Prostate gland (tissue), 2 donors: ENCODE measurements around the gene NFILZ. TPM values are rescaled to one million over a fixed set of nuclear protein-coding genes. Genes with fewer than 3 reads are reported as not detected.

Experiments
- DNase-seq: peaks from one replicate; pipeline ENCODE4 v3.0.0-alpha.2; 2019; ENCODE audit warnings: low spot score
- H3K27ac ChIP-seq, 2 donors: fragments of 200-600 bp; sonication (generic); 2 replicates each; pipeline ENCODE4 v1.5.1; 2017 to 2019
- H3K27me3 ChIP-seq: fragments of 200-600 bp; sonication (generic); replicated peaks from 2 replicates; pipeline ENCODE4 v1.5.1; 2019; ENCODE audit not compliant: insufficient read depth
- H3K36me3 ChIP-seq, 2 donors: fragments of 200-600 bp; sonication (generic); 1 replicate in 1 of 2; 2 replicates in 1 of 2; pipeline versions ENCODE4 v1.5.1 to v1.8.1; 2017 to 2019
- H3K4me1 ChIP-seq: fragments of 200-600 bp; sonication (generic); replicated peaks from 2 replicates; pipeline ENCODE4 v1.5.1; 2019
- H3K4me3 ChIP-seq, 2 donors: fragments of 200-600 bp; sonication (generic); 2 replicates each; pipeline ENCODE4 v1.5.1; 2017 to 2019
- H3K9me3 ChIP-seq: fragments of 200-600 bp; sonication (generic); 2 replicates; pipeline ENCODE4 v1.5.1; 2017
- CTCF ChIP-seq, 4 experiments: fragments of 200-600 bp in 2 of 4; fragments of 450-650 bp in 2 of 4; sonication (generic) in 2 of 4; IDR thresholded peaks; 1 replicate in 3 of 4; 2 replicates in 1 of 4; pipeline ENCODE4 v1.5.1; 2016 to 2019; ENCODE audit warnings: antibody characterized with exemption in 4 of 4, mild to moderate bottlenecking in 2 of 4, moderate library complexity in 2 of 4
- POLR2A ChIP-seq: fragments of 450-650 bp; IDR thresholded peaks from one replicate; pipeline ENCODE4 v1.6.1; 2016; ENCODE audit warnings: antibody characterized with exemption, mild to moderate bottlenecking
- POLR2AphosphoS5 ChIP-seq: sonication (generic); formaldehyde crosslinking; IDR thresholded peaks from one replicate; pipeline ENCODE4 v1.6.1; 2017; ENCODE audit warnings: antibody characterized with exemption
- WGBS: methylation state at CpG from one replicate; pipeline ENCODE4 v1.1.5; 2018; 5-methylcytosine and 5-hydroxymethylcytosine counted together
- intact Hi-C: fragments of 100-400 bp; cut with DNase I; formaldehyde crosslinking; loops from one replicate; pipeline ENCODE4 v1.14.2; 2022
- total RNA-seq, 2 donors: library from RNA; depleted of rRNA; stranded (reverse); fragments of >200 nt; gene quantifications; one replicate each; pipeline ENCODE4 v1.1.0, GENCODE V29; 2016

The NFILZ gene
- total RNA-seq, 2 donors from 2014 or later = not detected

GRCh38 chr19:8608941-8609278 is 21.5 kb upstream of the NFILZ start:
- Histone ChIP-seq H3K36me3 (no peaks in the 10 kb centered on the region), H3K4me1 (peaks cover 2% of the 10 kb centered on the region), H3K27ac (peak overlapping the region; percentile 64 to 66), H3K9me3 (no peaks in the 10 kb centered on the region), H3K4me3 (peak overlapping the region; percentile 43 to 44), H3K27me3 (no peaks in the 10 kb centered on the region)
- TF ChIP-seq POLR2A (no peak), POLR2AphosphoS5 (no peak), CTCF (IDR thresholded peaks at IDR 0.05) (no peak)
- intact Hi-C loops = no loop called here
- no peak for DNase-seq
- WGBS = 55% methylated on average over 5 of the region's 5 CpGs

- Histone ChIP-seq H3K9me3 (no peaks in the 10 kb centered on the region), H3K36me3 (no peaks in the 10 kb centered on the region), H3K27me3 (no peaks in the 10 kb centered on the region), H3K4me1 (peaks cover 2% of the 10 kb centered on the region), H3K27ac (peak overlapping the region; percentile 64 to 66), H3K4me3 (peak overlapping the region; percentile 43 to 44)
- WGBS = 1% methylated on average over 36 of the region's 47 CpGs
- intact Hi-C loops = no loop called here
- no peak for DNase-seq
- TF ChIP-seq CTCF (IDR thresholded peaks at IDR 0.05) = peak in 1 of 4 experiments; percentile 22
- TF ChIP-seq POLR2A = no peak
Observed at GRCh38 chr19:8609279-8610040, 21.0 kb upstream of the NFILZ start.

- WGBS = 1% methylated on average over 18 of the region's 74 CpGs
- H3K27me3 ChIP-seq = no peaks in the 10 kb centered on the region
Observed at GRCh38 chr19:8610041-8610935, 20.1 kb upstream of the NFILZ start, which contains the start of gene ADAMTS10. TSS of gene ADAMTS10 (minus strand) at chr19:8610715. CDS start at chr19:8605710, 5,005 bp downstream.

GRCh38 chr19:8610936-8611300 is 19.5 kb upstream of the NFILZ start:
- Histone ChIP-seq H3K4me1 (peaks cover 2% of the 10 kb centered on the region), H3K27ac (peak overlapping the region; percentile 22 to 66), H3K4me3 (peak overlapping the region; percentile 43 to 44), H3K27me3 (no peaks in the 10 kb centered on the region), H3K36me3 (no peaks in the 10 kb centered on the region), H3K9me3 (no peaks in the 10 kb centered on the region)
- TF ChIP-seq POLR2A (no peak), POLR2AphosphoS5 (no peak), CTCF (IDR thresholded peaks at IDR 0.05) (no peak)
- no peak for DNase-seq
- WGBS = 0% methylated on average over 3 of the region's 9 CpGs
- intact Hi-C loops = no loop called here

More at GRCh38 chr19:8610041-8610935, 20.1 kb upstream of the NFILZ start, which contains the start of gene ADAMTS10:
- TF ChIP-seq POLR2A (no peak), CTCF (IDR thresholded peaks at IDR 0.05) (no peak), POLR2AphosphoS5 (no peak)
- H3K27ac ChIP-seq = peak within 1 kb of the TSS; percentile 64 to 66
- peak within 1 kb of the TSS; percentile 43 to 44 for H3K4me3 ChIP-seq
- no peaks in the 10 kb centered on the region for H3K9me3 ChIP-seq
- DNase-seq = no peak
- intact Hi-C loops = no loop called here
- H3K4me1 ChIP-seq = peaks cover 2% of the 10 kb centered on the region
- H3K36me3 ChIP-seq = no peaks in the 10 kb centered on the region
